Transverse colon (tissue), 4 donors: ENCODE measurements around the gene TP53TG3B. TPM values are rescaled to one million over a fixed set of nuclear protein-coding genes. Genes with fewer than 3 reads are reported as not detected.
"Not testable (repeated sequence)": the region's sequence is repeated elsewhere in the genome, so short reads cannot be mapped to it uniquely, and the experiment has no call there.

Source experiments
- DNase-seq: peaks from one replicate; pipeline ENCODE4 v3.0.0-alpha.2; 2019
- H3K27ac ChIP-seq, 4 donors: fragments of 200-600 bp; sonication (generic); 2 replicates each; pipeline ENCODE4 v1.5.1; 2016 to 2018; ENCODE audit warnings: inconsistent platforms in 4 of 4
- H3K27me3 ChIP-seq: fragments of 200-600 bp; sonication (generic); 2 replicates; pipeline ENCODE4 v1.5.1; 2017; ENCODE audit warnings: inconsistent platforms
- H3K36me3 ChIP-seq, 4 donors: fragments of 200-600 bp; sonication (generic); 2 replicates each; pipeline ENCODE4 v1.5.1; 2017 to 2019; ENCODE audit warnings: inconsistent platforms in 4 of 4
- H3K4me1 ChIP-seq, 4 donors: fragments of 200-600 bp; sonication (generic); 2 replicates each; pipeline ENCODE4 v1.5.1; 2017 to 2020; ENCODE audit warnings: inconsistent platforms in 4 of 4
- H3K4me3 ChIP-seq, 4 donors: fragments of 200-600 bp; sonication (generic); 1 replicate in 1 of 4; 2 replicates in 3 of 4; pipeline versions ENCODE4 v1.5.1 to v1.6.1; 2017 to 2019; ENCODE audit warnings: inconsistent platforms in 4 of 4
- H3K9me3 ChIP-seq, 2 donors: fragments of 200-600 bp; sonication (generic); 2 replicates each; pipeline ENCODE4 v1.5.1; 2017 to 2019; ENCODE audit warnings: inconsistent platforms in 2 of 2
- WGBS, 2 donors: methylation state at CpG; one replicate each; pipeline ENCODE4 v1.1.5; 2018; ENCODE audit warnings: low coverage in 1 of 2; 5-methylcytosine and 5-hydroxymethylcytosine counted together
- in situ Hi-C, 4 donors: fragments of 200-750 bp; cut with MboI; loops; one replicate each; pipeline versions ENCODE4 v1.15.0 to v1.15.1; 2017; ENCODE audit warnings: low sequenced_read_pairs in 3 of 4, low pct_ligation_motif_present in 1 of 4, low pct_unique_long_range_greater_than_20kb in 1 of 4
- intact Hi-C: fragments of 100-400 bp; cut with DNase I; formaldehyde crosslinking; loops from one replicate; pipeline ENCODE4 v1.15.1; 2023; ENCODE audit warnings: low total_unique reads
- small RNA-seq, 4 donors: library from RNA; depleted of rRNA; stranded (forward); fragments of <200 nt; gene quantifications; one replicate each; pipeline ENCODE3, GENCODE V24; 2016
- total RNA-seq, 4 donors: library from RNA; depleted of rRNA; stranded (reverse); fragments of >200 nt; gene quantifications; one replicate each; pipeline ENCODE4 v1.1.0, GENCODE V29; 2016

The TP53TG3B gene
- total RNA-seq: not detected

GRCh38 chr16:33360541-33360940, at the start of gene TP53TG3B:
Gene TP53TG3B, plus strand, starts transcription at chr16:33360841. Its CDS starts 68 bp downstream, at chr16:33360909.
- DNase-seq, H3K36me3 ChIP-seq, intact Hi-C loops, H3K27ac ChIP-seq, H3K9me3 ChIP-seq, H3K4me1 ChIP-seq, H3K27me3 ChIP-seq, in situ Hi-C loops, H3K4me3 ChIP-seq: not testable (repeated sequence)
- WGBS, 2 donors: no CpG with 5 or more reads among the region's 25 CpGs

DNA sequence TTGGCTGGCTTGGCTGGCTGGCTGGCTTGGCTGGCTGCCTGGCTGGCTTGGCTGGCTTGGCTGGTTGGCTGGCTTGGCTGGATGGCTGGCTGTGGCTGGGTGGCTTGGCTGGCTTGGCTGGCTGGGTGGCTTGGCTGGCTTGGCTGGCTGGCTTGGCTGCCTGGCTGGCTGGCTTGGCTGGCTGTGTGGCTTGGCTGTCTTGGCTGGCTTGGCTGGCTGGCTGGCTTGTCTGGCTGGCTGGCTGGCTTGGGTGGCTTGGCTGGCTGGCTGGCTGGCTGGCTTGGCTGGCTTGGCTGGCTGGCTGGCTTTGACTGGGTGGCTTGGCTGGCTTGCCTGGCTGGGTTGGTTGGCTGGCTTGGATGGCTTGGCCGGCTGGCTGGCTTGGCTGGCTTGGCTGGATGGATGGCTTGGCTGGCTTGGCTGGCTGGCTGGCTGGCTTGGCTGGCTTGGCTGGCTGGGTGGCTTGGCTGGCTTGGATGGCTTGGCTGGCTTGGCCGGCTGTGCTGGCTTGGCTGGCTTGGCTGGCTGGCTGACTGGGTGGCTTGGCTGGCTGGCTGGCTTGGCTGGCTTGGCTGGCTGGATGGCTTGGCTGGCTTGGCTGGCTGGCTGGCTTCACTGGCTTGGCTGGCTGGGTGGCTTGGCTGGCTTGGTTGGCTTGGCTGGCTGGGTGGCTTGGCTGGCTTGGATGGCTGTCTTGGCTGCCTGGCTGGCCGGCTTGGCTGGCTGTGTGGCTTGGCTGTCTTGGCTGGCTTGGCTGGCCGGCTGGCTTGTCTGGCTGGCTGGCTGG, 24.2 kb upstream of the TP53TG3B start:
- intact Hi-C loops, H3K36me3 ChIP-seq, H3K27ac ChIP-seq, in situ Hi-C loops, H3K27me3 ChIP-seq, H3K4me3 ChIP-seq, H3K4me1 ChIP-seq, H3K9me3 ChIP-seq: not testable (repeated sequence)
- 39 to 53% methylated on average over 2 to 4 of the region's 4 CpGs for WGBS, 2 donors
- peak; percentile 41 for DNase-seq

GRCh38 chr16:33337627-33338542, 22.8 kb upstream of the TP53TG3B start:
- WGBS, 2 donors: 71 to 78% methylated on average over 4 to 5 of the region's 5 CpGs
- peak; percentile 37 for DNase-seq
- in situ Hi-C loops, H3K27me3 ChIP-seq, H3K4me1 ChIP-seq, H3K27ac ChIP-seq, H3K36me3 ChIP-seq, intact Hi-C loops, H3K9me3 ChIP-seq, H3K4me3 ChIP-seq: not testable (repeated sequence)

- intact Hi-C loops: not testable (repeated sequence)
- 74 to 90% methylated on average over 1 to 2 of the region's 2 CpGs for WGBS, 2 donors
Observed at GRCh38 chr16:33338543-33338951, 22.1 kb upstream of the TP53TG3B start.

GRCh38 chr16:33339093-33340061, 21.3 kb upstream of the TP53TG3B start:
- H3K27me3 ChIP-seq, in situ Hi-C loops, H3K4me3 ChIP-seq, intact Hi-C loops, H3K4me1 ChIP-seq, H3K27ac ChIP-seq, H3K9me3 ChIP-seq, H3K36me3 ChIP-seq: not testable (repeated sequence)
- peak; percentile 45 for DNase-seq
- WGBS, 2 donors: 75 to 81% methylated on average over 2 to 4 of the region's 4 CpGs

More at GRCh38 chr16:33338543-33338951, 22.1 kb upstream of the TP53TG3B start:
- H3K4me3 ChIP-seq, H3K4me1 ChIP-seq, H3K27ac ChIP-seq, in situ Hi-C loops, H3K27me3 ChIP-seq, H3K9me3 ChIP-seq, H3K36me3 ChIP-seq: not testable (repeated sequence)
- peak; percentile 23 for DNase-seq

Small RNA genes lying within 50 kb of the gene (small RNA-seq; reads per million reads assigned to genes)
- gene AC141257.3 (0 reads per million in 4 donors), gene AC141257.4 (0 reads per million in 4 donors)

Other genes starting within 250 kb of the TP53TG3B start
- gene TP53TG3C, start 166.6 kb upstream of the TP53TG3B start, total RNA-seq: not detected
- not detected for gene TP53TG3E, start 56.5 kb upstream of the TP53TG3B start, total RNA-seq
- not detected for gene TP53TG3F, start 98.8 kb downstream of the TP53TG3B start, total RNA-seq